Hepatocyte (in vitro differentiated cells): Measurements from ENCODE around the gene STK39.

Source experiments
- EZH2phosphoT487 ChIP-seq: fragments of 200-600 bp; sonication (generic); IDR thresholded peaks from one replicate; pipeline ENCODE4 v1.6.1; 2018; ENCODE audit warnings: antibody characterized with exemption, mild to moderate bottlenecking, low read depth, moderate library complexity; ENCODE audit not compliant: unreplicated experiment, severe bottlenecking
- TF ChIP-seq, protein P1 (sequence below): fragments of 200-600 bp; sonication (generic); IDR thresholded peaks from 2 replicates; pipeline ENCODE4 v1.5.1; 2016; ENCODE audit warnings: antibody characterized with exemption, mild to moderate bottlenecking; ENCODE audit not compliant: poor library complexity

GRCh38 chr2:168105127-168105683, 142.2 kb downstream of the STK39 start:
- TF ChIP-seq, protein P1, sequence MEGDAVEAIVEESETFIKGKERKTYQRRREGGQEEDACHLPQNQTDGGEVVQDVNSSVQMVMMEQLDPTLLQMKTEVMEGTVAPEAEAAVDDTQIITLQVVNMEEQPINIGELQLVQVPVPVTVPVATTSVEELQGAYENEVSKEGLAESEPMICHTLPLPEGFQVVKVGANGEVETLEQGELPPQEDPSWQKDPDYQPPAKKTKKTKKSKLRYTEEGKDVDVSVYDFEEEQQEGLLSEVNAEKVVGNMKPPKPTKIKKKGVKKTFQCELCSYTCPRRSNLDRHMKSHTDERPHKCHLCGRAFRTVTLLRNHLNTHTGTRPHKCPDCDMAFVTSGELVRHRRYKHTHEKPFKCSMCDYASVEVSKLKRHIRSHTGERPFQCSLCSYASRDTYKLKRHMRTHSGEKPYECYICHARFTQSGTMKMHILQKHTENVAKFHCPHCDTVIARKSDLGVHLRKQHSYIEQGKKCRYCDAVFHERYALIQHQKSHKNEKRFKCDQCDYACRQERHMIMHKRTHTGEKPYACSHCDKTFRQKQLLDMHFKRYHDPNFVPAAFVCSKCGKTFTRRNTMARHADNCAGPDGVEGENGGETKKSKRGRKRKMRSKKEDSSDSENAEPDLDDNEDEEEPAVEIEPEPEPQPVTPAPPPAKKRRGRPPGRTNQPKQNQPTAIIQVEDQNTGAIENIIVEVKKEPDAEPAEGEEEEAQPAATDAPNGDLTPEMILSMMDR: no peak
- no peak for TF ChIP-seq EZH2phosphoT487
